Measurements from ENCODE around the gene CYB5R2. TPM values are rescaled to one million over a fixed set of nuclear protein-coding genes. Genes with fewer than 3 reads are reported as not detected.
"Not testable (repeated sequence)": the region's sequence is repeated elsewhere in the genome, so short reads cannot be mapped to it uniquely, and the experiment has no call there.

The CYB5R2 gene
- total RNA-seq, 1 donor from 2014 or later = 2.8 TPM

GRCh38 chr11:7665473-7666291, 7.6 kb downstream of the CYB5R2 start:
- intact Hi-C loops (cut with micrococcal nuclease) = loop anchor here (1.0 to 2.0 kb wide), 5 partner anchors 29 to 567 kb away; partner anchors contain the start of gene PPFIBP2
- Mint-ChIP-seq H3K27ac (no peak overlapping the region), H3K27me3 (ENCODE audit: insufficient read depth) (peaks cover 2% of the 10 kb centered on the region)

GRCh38 chr11:7664867-7665266, 8.4 kb downstream of the CYB5R2 start:
- Mint-ChIP-seq H3K4me1 (ENCODE audit: low read depth) (no peaks in the 10 kb centered on the region), H3K27ac (no peak overlapping the region), H3K4me3 (no peak overlapping the region), H3K27me3 (ENCODE audit: insufficient read depth) (peaks cover 2% of the 10 kb centered on the region), H3K9me3 (no peaks in the 10 kb centered on the region), H3K36me3 (ENCODE audit: low read depth) (no peaks in the 10 kb centered on the region)
- intact Hi-C loops (cut with micrococcal nuclease) = loop anchor here (1.0 to 2.0 kb wide), 5 partner anchors 29 to 567 kb away; partner anchors contain the start of gene PPFIBP2
- DNase-seq (ENCODE audit: low spot score) = no peak

More at GRCh38 chr11:7665473-7666291, 7.6 kb downstream of the CYB5R2 start:
- peak; percentile 63 for DNase-seq (ENCODE audit: low spot score)
- Mint-ChIP-seq H3K4me3 (no peak overlapping the region), H3K4me1 (ENCODE audit: low read depth) (peaks cover 4% of the 10 kb centered on the region), H3K9me3 (no peaks in the 10 kb centered on the region), H3K36me3 (ENCODE audit: low read depth) (no peaks in the 10 kb centered on the region)

GRCh38 chr11:7663531-7663930, 9.8 kb downstream of the CYB5R2 start:
- intact Hi-C loops (cut with micrococcal nuclease); DNase-seq (ENCODE audit: low spot score); H3K27ac Mint-ChIP-seq; H3K9me3 Mint-ChIP-seq; H3K4me3 Mint-ChIP-seq; H3K27me3 Mint-ChIP-seq (ENCODE audit: insufficient read depth); H3K36me3 Mint-ChIP-seq (ENCODE audit: low read depth); H3K4me1 Mint-ChIP-seq (ENCODE audit: low read depth): not testable (repeated sequence)

- DNase-seq (ENCODE audit: low spot score) = no peak
- intact Hi-C loops (cut with micrococcal nuclease) = no loop called here
- H3K27ac Mint-ChIP-seq = no peak overlapping the region
These were observed 15.8 kb downstream of the CYB5R2 start for GRCh38 chr11:7657306-7658025.

GRCh38 chr11:7656704-7657103, 16.6 kb downstream of the CYB5R2 start:
- Mint-ChIP-seq H3K9me3 (no peaks in the 10 kb centered on the region), H3K4me1 (ENCODE audit: low read depth) (no peaks in the 10 kb centered on the region), H3K4me3 (no peak overlapping the region), H3K27me3 (ENCODE audit: insufficient read depth) (no peaks in the 10 kb centered on the region), H3K27ac (no peak overlapping the region), H3K36me3 (ENCODE audit: low read depth) (no peaks in the 10 kb centered on the region)
- DNase-seq (ENCODE audit: low spot score) = no peak
- intact Hi-C loops (cut with micrococcal nuclease) = no loop called here

More at GRCh38 chr11:7657306-7658025, 15.8 kb downstream of the CYB5R2 start:
- Mint-ChIP-seq H3K4me1 (ENCODE audit: low read depth) (no peaks in the 10 kb centered on the region), H3K36me3 (ENCODE audit: low read depth) (no peaks in the 10 kb centered on the region), H3K27me3 (ENCODE audit: insufficient read depth) (no peaks in the 10 kb centered on the region), H3K9me3 (no peaks in the 10 kb centered on the region), H3K4me3 (no peak overlapping the region)

- intact Hi-C loops (cut with micrococcal nuclease) = no loop called here
- DNase-seq (ENCODE audit: low spot score) = no peak
- Mint-ChIP-seq H3K4me3 (no peak overlapping the region), H3K27me3 (ENCODE audit: insufficient read depth) (no peaks in the 10 kb centered on the region), H3K27ac (no peak overlapping the region), H3K9me3 (no peaks in the 10 kb centered on the region), H3K36me3 (ENCODE audit: low read depth) (no peaks in the 10 kb centered on the region), H3K4me1 (ENCODE audit: low read depth) (no peaks in the 10 kb centered on the region)
These were observed 17.8 kb downstream of the CYB5R2 start for GRCh38 chr11:7655253-7656217.

- no peaks in the 10 kb centered on the region for H3K4me1 Mint-ChIP-seq (ENCODE audit: low read depth)
- H3K27ac Mint-ChIP-seq = no peak overlapping the region
- intact Hi-C loops (cut with micrococcal nuclease) = no loop called here
- H3K27me3 Mint-ChIP-seq (ENCODE audit: insufficient read depth) = peaks cover 2% of the 10 kb centered on the region
- DNase-seq (ENCODE audit: low spot score) = no peak
- no peaks in the 10 kb centered on the region for H3K36me3 Mint-ChIP-seq (ENCODE audit: low read depth)
- H3K4me3 Mint-ChIP-seq = no peak overlapping the region
- no peaks in the 10 kb centered on the region for H3K9me3 Mint-ChIP-seq
These were observed 19.1 kb downstream of the CYB5R2 start for GRCh38 chr11:7654195-7654705.

- peaks cover 2% of the 10 kb centered on the region for H3K27me3 Mint-ChIP-seq (ENCODE audit: insufficient read depth)
These were observed 21.6 kb downstream of the CYB5R2 start for GRCh38 chr11:7651700-7652099.

GRCh38 chr11:7651140-7651551, 22.2 kb downstream of the CYB5R2 start:
- no peaks in the 10 kb centered on the region for H3K36me3 Mint-ChIP-seq (ENCODE audit: low read depth)
- no peak for DNase-seq (ENCODE audit: low spot score)
- no peaks in the 10 kb centered on the region for H3K9me3 Mint-ChIP-seq
- no peak overlapping the region for H3K27ac Mint-ChIP-seq
- H3K4me3 Mint-ChIP-seq = no peak overlapping the region
- peaks cover 2% of the 10 kb centered on the region for H3K27me3 Mint-ChIP-seq (ENCODE audit: insufficient read depth)
- H3K4me1 Mint-ChIP-seq (ENCODE audit: low read depth) = no peaks in the 10 kb centered on the region
- intact Hi-C loops (cut with micrococcal nuclease) = no loop called here

More at GRCh38 chr11:7651700-7652099, 21.6 kb downstream of the CYB5R2 start:
- intact Hi-C loops (cut with micrococcal nuclease) = no loop called here
- H3K27ac Mint-ChIP-seq = no peak overlapping the region
- H3K36me3 Mint-ChIP-seq (ENCODE audit: low read depth) = no peaks in the 10 kb centered on the region
- no peaks in the 10 kb centered on the region for H3K4me1 Mint-ChIP-seq (ENCODE audit: low read depth)
- no peak overlapping the region for H3K4me3 Mint-ChIP-seq
- DNase-seq (ENCODE audit: low spot score) = no peak
- H3K9me3 Mint-ChIP-seq = no peaks in the 10 kb centered on the region

- peaks cover 2% of the 10 kb centered on the region for H3K27me3 Mint-ChIP-seq (ENCODE audit: insufficient read depth)
- H3K4me1 Mint-ChIP-seq (ENCODE audit: low read depth) = no peaks in the 10 kb centered on the region
- no peak overlapping the region for H3K27ac Mint-ChIP-seq
- intact Hi-C loops (cut with micrococcal nuclease) = no loop called here
- no peaks in the 10 kb centered on the region for H3K36me3 Mint-ChIP-seq (ENCODE audit: low read depth)
- H3K4me3 Mint-ChIP-seq = no peak overlapping the region
- no peaks in the 10 kb centered on the region for H3K9me3 Mint-ChIP-seq
- DNase-seq (ENCODE audit: low spot score) = no peak
These were observed 25.0 kb downstream of the CYB5R2 start for GRCh38 chr11:7648264-7648663.

- intact Hi-C loops (cut with micrococcal nuclease) = no loop called here
These were observed 26.4 kb downstream of the CYB5R2 start for GRCh38 chr11:7646866-7647265.

GRCh38 chr11:7645206-7645605, 28.1 kb downstream of the CYB5R2 start:
- H3K27me3 Mint-ChIP-seq (ENCODE audit: insufficient read depth) = peaks cover 5% of the 10 kb centered on the region
- no peaks in the 10 kb centered on the region for H3K4me1 Mint-ChIP-seq (ENCODE audit: low read depth)
- no peaks in the 10 kb centered on the region for H3K9me3 Mint-ChIP-seq
- no peaks in the 10 kb centered on the region for H3K36me3 Mint-ChIP-seq (ENCODE audit: low read depth)
- intact Hi-C loops (cut with micrococcal nuclease) = no loop called here
- H3K4me3 Mint-ChIP-seq = no peak overlapping the region
- DNase-seq (ENCODE audit: low spot score) = no peak
- no peak overlapping the region for H3K27ac Mint-ChIP-seq

More at GRCh38 chr11:7646866-7647265, 26.4 kb downstream of the CYB5R2 start:
- Mint-ChIP-seq H3K27ac (no peak overlapping the region), H3K4me3 (no peak overlapping the region), H3K4me1 (ENCODE audit: low read depth) (no peaks in the 10 kb centered on the region), H3K36me3 (ENCODE audit: low read depth) (no peaks in the 10 kb centered on the region), H3K27me3 (ENCODE audit: insufficient read depth) (peaks cover 5% of the 10 kb centered on the region), H3K9me3 (no peaks in the 10 kb centered on the region)
- no peak for DNase-seq (ENCODE audit: low spot score)

Data from activated T-helper 1 cell treated with anti-CD3 and anti-CD28 coated beads, Interleukin-12 subunit alpha, Interleukin-12 subunit beta, Interleukin-2, Interleukin-4 antibody, amounts not matched to agents 30 ng/mL and 10 ng/mL and 1 ng/mL, durations not matched to agents 14 hours and 24 hours and 36 hours (primary cell).